Activated CD4-positive, alpha-beta T cell treated with anti-CD3 and anti-CD28 coated beads for 36 hours (primary cell): Measurements from ENCODE around the gene RERE. TPM values are rescaled to one million over a fixed set of nuclear protein-coding genes. Genes with fewer than 3 reads are reported as not detected.

Source experiments
- ATAC-seq: fragments of 200-7000 bp; cut with Tn5 transposase; one replicate; pipeline ENCODE4 v1.10.0; 2021; ENCODE audit warnings: mild to moderate bottlenecking, moderate library complexity
- CTCF ChIA-PET: fragments of 350-600 bp; sonication (Branson Sonifier 250); formaldehyde crosslinking; loops from one replicate; lab custom pipeline; 2021; ENCODE audit warnings: antibody characterized with exemption; lab: Charles Lee
- POLR2A ChIA-PET: fragments of 350-600 bp; sonication (Branson Sonifier 250); formaldehyde crosslinking; loops from one replicate; lab custom pipeline; 2021; ENCODE audit warnings: antibody characterized with exemption, inconsistent platforms; lab: Charles Lee
- DNase-seq: peaks from one replicate; pipeline ENCODE4 v3.0.0-alpha.2; 2020
- H3K27ac Mint-ChIP-seq: one replicate; pipeline ENCODE4 v1.8.0; 2021; ENCODE audit warnings: mixed read lengths
- H3K27me3 Mint-ChIP-seq: one replicate; pipeline ENCODE4 v1.8.0; 2021; ENCODE audit warnings: mixed read lengths
- H3K36me3 Mint-ChIP-seq: one replicate; pipeline ENCODE4 v1.8.0; 2021; ENCODE audit warnings: low read depth, mixed read lengths
- H3K4me1 Mint-ChIP-seq: one replicate; pipeline ENCODE4 v1.8.0; 2021; ENCODE audit warnings: mixed read lengths
- H3K4me3 Mint-ChIP-seq: one replicate; pipeline ENCODE4 v1.8.0; 2021; ENCODE audit warnings: mild to moderate bottlenecking, moderate library complexity, mixed read lengths
- H3K9me3 Mint-ChIP-seq: one replicate; pipeline ENCODE4 v1.8.0; 2021; ENCODE audit warnings: low read depth, mixed read lengths
- intact Hi-C, 2 experiments: fragments of 100-400 bp; cut with DNase I in 1 of 2; cut with micrococcal nuclease in 1 of 2; formaldehyde crosslinking; loops; one replicate each; pipeline versions ENCODE4 v1.14.2 to v1.15.1; 2022 to 2024; cut with DNase I, micrococcal nuclease
- total RNA-seq, 2 experiments: library from RNA; stranded (reverse); gene quantifications; one replicate each; pipeline ENCODE4 v1.2.3, GENCODE V29; 2021

Gene RERE
- total RNA-seq, 2 experiments from 2014 or later, result 57.4 to 71.6 TPM

DNA sequence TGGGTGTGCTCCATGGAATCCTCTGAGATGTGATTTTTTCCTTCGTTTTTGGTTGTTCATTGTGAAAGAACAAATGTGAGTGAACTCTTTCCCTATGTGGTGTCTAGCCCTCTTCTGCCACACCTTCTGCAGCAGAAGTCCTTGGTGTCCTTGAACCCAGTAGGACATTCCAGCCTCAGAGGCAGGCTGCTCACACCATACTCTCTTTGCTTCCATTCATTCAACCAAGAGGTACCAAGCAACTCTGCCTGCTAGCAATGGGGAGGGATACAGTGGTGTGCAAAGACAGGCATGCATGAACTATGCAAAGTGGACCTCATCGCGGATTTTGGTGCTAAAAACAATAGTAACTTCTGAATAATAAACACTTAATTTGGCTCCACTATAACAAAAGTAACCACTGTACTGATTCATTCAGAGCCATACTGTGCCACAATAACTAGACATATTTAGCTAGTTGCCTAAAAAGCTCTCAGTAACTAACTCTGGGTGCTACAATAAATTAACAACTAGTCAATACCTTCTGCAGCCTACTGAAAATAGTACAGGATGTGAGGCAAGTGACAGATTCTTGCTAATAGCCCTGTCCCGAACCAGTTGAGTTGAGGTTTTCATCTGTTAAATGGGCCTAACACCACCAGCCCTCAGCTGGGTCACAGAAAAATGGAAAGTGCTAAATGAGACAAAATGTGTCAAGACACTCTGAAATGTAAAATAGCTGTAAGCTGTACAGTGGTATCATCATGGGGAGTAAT is 344.1 kb downstream of the RERE start:
- peaks cover 54% of the 10 kb centered on the region for H3K4me1 Mint-ChIP-seq
- intact Hi-C loops, result loop anchor here (1.0 to 5.0 kb wide), 4 partner anchors 48 to 76 kb away; no protein-coding TSS in a partner anchor
- H3K9me3 Mint-ChIP-seq, result no peaks in the 10 kb centered on the region
- H3K27me3 Mint-ChIP-seq, result no peaks in the 10 kb centered on the region
- CTCF ChIA-PET, result interaction anchor here (0.8 to 1.7 kb wide), 5 partner anchors 13 to 678 kb away, joined by 3 to 4 read pairs (median 3); no protein-coding TSS in a partner anchor
- POLR2A ChIA-PET, result no interaction called here
- H3K4me3 Mint-ChIP-seq, result no peak overlapping the region
- DNase-seq (peak; percentile 14), ATAC-seq (peak; percentile 12)
- peak overlapping the region; percentile 76 for H3K27ac Mint-ChIP-seq
- no peaks in the 10 kb centered on the region for H3K36me3 Mint-ChIP-seq

GRCh38 chr1:8472668-8473067 is 344.8 kb downstream of the RERE start:
- Mint-ChIP-seq H3K27me3 (no peaks in the 10 kb centered on the region), H3K4me1 (peaks cover 48% of the 10 kb centered on the region), H3K27ac (peak overlapping the region; percentile 76), H3K4me3 (no peak overlapping the region), H3K36me3 (no peaks in the 10 kb centered on the region), H3K9me3 (no peaks in the 10 kb centered on the region)
- intact Hi-C loops, result loop anchor here (1.0 to 5.0 kb wide), 4 partner anchors 48 to 76 kb away; no protein-coding TSS in a partner anchor
- CTCF ChIA-PET, result interaction anchor here (0.6 to 1.7 kb wide), 5 partner anchors 14 to 254 kb away, joined by 3 to 4 read pairs (median 3); no protein-coding TSS in a partner anchor
- POLR2A ChIA-PET, result interaction anchor here (0.6 kb wide), 2 partner anchors 19 to 42 kb away, joined by 3 to 5 read pairs; no protein-coding TSS in a partner anchor
- DNase-seq (peak; percentile 72), ATAC-seq (peak; percentile 76)

- H3K27ac Mint-ChIP-seq, result no peak overlapping the region
- CTCF ChIA-PET, result interaction anchor here (0.7 to 1.7 kb wide), 2 partner anchors 25 to 33 kb away, joined by 4 read pairs; no protein-coding TSS in a partner anchor
Observed at GRCh38 chr1:8471451-8471850, 346.0 kb downstream of the RERE start.

DNA sequence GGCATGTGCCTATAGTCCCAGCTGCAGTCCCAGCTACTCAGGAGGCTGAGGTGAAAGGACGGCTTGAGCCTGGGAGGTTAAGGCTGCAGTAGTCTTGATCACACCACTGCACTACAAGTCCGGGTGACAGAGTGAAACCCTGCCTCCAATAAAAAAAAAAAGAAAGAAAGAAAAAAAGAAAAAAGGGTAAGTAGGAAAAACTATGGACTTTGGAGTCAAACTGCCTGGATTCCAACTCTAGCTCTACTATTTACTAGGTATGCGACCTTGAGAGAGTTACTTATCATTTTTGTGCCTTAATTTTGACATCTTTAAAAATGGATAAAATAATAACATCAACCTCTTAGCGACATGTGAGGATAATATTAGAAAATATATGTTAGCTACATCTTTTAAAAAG is 348.7 kb downstream of the RERE start:
- no peak for DNase-seq
- intact Hi-C loops, result no loop called here
- Mint-ChIP-seq H3K36me3 (peaks cover 9% of the 10 kb centered on the region), H3K9me3 (no peaks in the 10 kb centered on the region), H3K4me3 (no peak overlapping the region), H3K4me1 (peaks cover 30% of the 10 kb centered on the region), H3K27me3 (no peaks in the 10 kb centered on the region), H3K27ac (no peak overlapping the region)
- CTCF ChIA-PET, result interaction anchor here (0.7 to 1.9 kb wide), 5 partner anchors 8 to 312 kb away, joined by 3 to 8 read pairs (median 5); no protein-coding TSS in a partner anchor
- no peak for ATAC-seq
- POLR2A ChIA-PET, result no interaction called here

More at GRCh38 chr1:8471451-8471850, 346.0 kb downstream of the RERE start:
- Mint-ChIP-seq H3K36me3 (no peaks in the 10 kb centered on the region), H3K4me1 (peaks cover 37% of the 10 kb centered on the region), H3K27me3 (no peaks in the 10 kb centered on the region), H3K4me3 (no peak overlapping the region), H3K9me3 (no peaks in the 10 kb centered on the region)
- intact Hi-C loops, result loop anchor here in 1 of 2 experiments (5.0 kb wide), 1 partner anchor 49 kb away; no protein-coding TSS in a partner anchor
- DNase-seq, result no peak
- no peak for ATAC-seq
- POLR2A ChIA-PET, result no interaction called here

DNA sequence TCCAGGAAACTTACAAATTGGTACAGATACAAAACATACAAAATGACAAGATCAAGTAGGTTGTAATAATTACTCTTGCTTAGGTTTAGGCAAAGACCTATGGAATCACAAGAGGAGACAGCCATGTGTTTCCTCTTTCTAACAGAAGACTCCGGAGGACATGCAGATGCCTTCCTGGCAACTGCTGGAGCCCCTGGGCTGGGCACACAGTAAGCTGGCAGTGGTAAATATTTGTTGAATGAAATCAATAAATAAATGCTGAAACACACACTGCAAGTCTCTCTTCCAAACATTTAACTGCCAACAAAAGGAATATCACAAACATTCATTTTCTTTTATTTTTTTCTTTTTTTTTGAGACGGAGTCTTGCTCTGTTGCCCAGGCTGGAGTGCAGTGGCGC is 350.1 kb downstream of the RERE start:
- intact Hi-C loops, result no loop called here
- Mint-ChIP-seq H3K27me3 (no peaks in the 10 kb centered on the region), H3K4me3 (no peak overlapping the region), H3K4me1 (peaks cover 28% of the 10 kb centered on the region), H3K27ac (no peak overlapping the region), H3K36me3 (peaks cover 10% of the 10 kb centered on the region), H3K9me3 (no peaks in the 10 kb centered on the region)
- no peak for ATAC-seq
- POLR2A ChIA-PET, result no interaction called here
- CTCF ChIA-PET, result no interaction called here
- no peak for DNase-seq

- intact Hi-C loops, result no loop called here
Observed at GRCh38 chr1:8465692-8466091, 351.7 kb downstream of the RERE start.

GRCh38 chr1:8465013-8465412 is 352.4 kb downstream of the RERE start:
- CTCF ChIA-PET, result interaction anchor here (2.1 kb wide), 1 partner anchor 384 kb away, joined by 5 read pairs; no protein-coding TSS in a partner anchor
- POLR2A ChIA-PET, result no interaction called here
- Mint-ChIP-seq H3K4me1 (peaks cover 33% of the 10 kb centered on the region), H3K27ac (no peak overlapping the region), H3K4me3 (no peak overlapping the region), H3K9me3 (no peaks in the 10 kb centered on the region), H3K27me3 (no peaks in the 10 kb centered on the region), H3K36me3 (peaks cover 18% of the 10 kb centered on the region)
- ATAC-seq (no peak), DNase-seq (no peak)
- intact Hi-C loops, result no loop called here

More at GRCh38 chr1:8465692-8466091, 351.7 kb downstream of the RERE start:
- no peak for ATAC-seq
- no peak overlapping the region for H3K4me3 Mint-ChIP-seq
- peaks cover 18% of the 10 kb centered on the region for H3K36me3 Mint-ChIP-seq
- POLR2A ChIA-PET, result interaction anchor here (0.6 kb wide), 1 partner anchor 11 kb away, joined by 3 read pairs; no protein-coding TSS in a partner anchor
- H3K27me3 Mint-ChIP-seq, result no peaks in the 10 kb centered on the region
- peaks cover 31% of the 10 kb centered on the region for H3K4me1 Mint-ChIP-seq
- CTCF ChIA-PET, result interaction anchor here (0.8 kb wide), 1 partner anchor 56 kb away, joined by 3 read pairs; no protein-coding TSS in a partner anchor
- H3K9me3 Mint-ChIP-seq, result no peaks in the 10 kb centered on the region
- no peak for DNase-seq
- H3K27ac Mint-ChIP-seq, result no peak overlapping the region

GRCh38 chr1:8464377-8464776 is 353.1 kb downstream of the RERE start:
- no peaks in the 10 kb centered on the region for H3K9me3 Mint-ChIP-seq
- no peaks in the 10 kb centered on the region for H3K27me3 Mint-ChIP-seq
- H3K36me3 Mint-ChIP-seq, result peaks cover 18% of the 10 kb centered on the region
- H3K4me3 Mint-ChIP-seq, result no peak overlapping the region
- ChIA-PET POLR2A (no interaction called here), CTCF (interaction anchor here (0.9 to 2.1 kb wide), 2 partner anchors 9 to 384 kb away, joined by 3 to 5 read pairs; no protein-coding TSS in a partner anchor)
- intact Hi-C loops, result no loop called here
- DNase-seq, result no peak
- no peak for ATAC-seq
- peaks cover 35% of the 10 kb centered on the region for H3K4me1 Mint-ChIP-seq
- H3K27ac Mint-ChIP-seq, result no peak overlapping the region

GRCh38 chr1:8463144-8463927 is 354.1 kb downstream of the RERE start:
- H3K9me3 Mint-ChIP-seq, result no peaks in the 10 kb centered on the region
- H3K36me3 Mint-ChIP-seq, result peaks cover 18% of the 10 kb centered on the region
- ChIA-PET CTCF (interaction anchor here (0.5 to 2.1 kb wide), 7 partner anchors 8 to 385 kb away, joined by 3 to 5 read pairs (median 4); no protein-coding TSS in a partner anchor), POLR2A (interaction anchor here (0.5 kb wide), 1 partner anchor 484 kb away, joined by 3 read pairs; no protein-coding TSS in a partner anchor)
- intact Hi-C loops, result no loop called here
- H3K27ac Mint-ChIP-seq, result peak overlapping the region; percentile 73
- DNase-seq, result peak; percentile 22
- H3K4me1 Mint-ChIP-seq, result peaks cover 38% of the 10 kb centered on the region
- ATAC-seq, result peak; percentile 47
- no peaks in the 10 kb centered on the region for H3K27me3 Mint-ChIP-seq
- H3K4me3 Mint-ChIP-seq, result no peak overlapping the region

GRCh38 chr1:8462371-8462892 is 355.0 kb downstream of the RERE start:
- Mint-ChIP-seq H3K27me3 (no peaks in the 10 kb centered on the region), H3K36me3 (peaks cover 18% of the 10 kb centered on the region), H3K27ac (no peak overlapping the region), H3K4me1 (peaks cover 45% of the 10 kb centered on the region), H3K4me3 (no peak overlapping the region), H3K9me3 (no peaks in the 10 kb centered on the region)
- CTCF ChIA-PET, result interaction anchor here (1.2 kb wide), 1 partner anchor 247 kb away, joined by 4 read pairs; no protein-coding TSS in a partner anchor
- DNase-seq (no peak), ATAC-seq (no peak)
- POLR2A ChIA-PET, result interaction anchor here (0.5 to 0.8 kb wide), 2 partner anchors 36 to 485 kb away, joined by 3 to 7 read pairs; no protein-coding TSS in a partner anchor
- intact Hi-C loops, result no loop called here
